Chondrocyte (in vitro differentiated cells): ENCODE results near the gene DCLRE1B. TPM values are rescaled to one million over a fixed set of nuclear protein-coding genes. Genes with fewer than 3 reads are reported as not detected.

Experiments
- DNase-seq: peaks from one replicate; pipeline ENCODE4 v3.0.0; 2021; ENCODE audit warnings: mixed read lengths, low spot score
- H3K27ac Mint-ChIP-seq: one replicate; pipeline ENCODE4 v1.8.0; 2021; ENCODE audit warnings: mild to moderate bottlenecking, moderate library complexity, mixed read lengths; ENCODE audit not compliant: unreplicated experiment
- H3K27me3 Mint-ChIP-seq: 2 replicates; pipeline ENCODE4 v1.8.0; 2021; ENCODE audit warnings: low read depth, mixed read lengths
- H3K36me3 Mint-ChIP-seq: 2 replicates; pipeline ENCODE4 v1.8.0; 2021; ENCODE audit warnings: low read depth, mixed read lengths
- H3K4me1 Mint-ChIP-seq: 2 replicates; pipeline ENCODE4 v1.8.0; 2021; ENCODE audit warnings: low read depth, mild to moderate bottlenecking, mixed read lengths
- H3K4me3 Mint-ChIP-seq: one replicate; pipeline ENCODE4 v1.8.0; 2021; ENCODE audit warnings: mild to moderate bottlenecking, moderate library complexity, mixed read lengths; ENCODE audit not compliant: unreplicated experiment
- H3K9me3 Mint-ChIP-seq: 2 replicates; pipeline ENCODE4 v1.8.0; 2021; ENCODE audit warnings: low read depth, mixed read lengths
- CTCF ChIP-seq: fragments of 200-600 bp; sonication (generic); IDR thresholded peaks from 2 replicates; pipeline ENCODE4 v1.5.0; 2021; ENCODE audit warnings: antibody characterized with exemption, mild to moderate bottlenecking, moderate library complexity
- total RNA-seq: library from RNA; stranded (reverse); gene quantifications from 3 replicates; pipeline ENCODE4 v1.2.1, GENCODE V29; 2021

The DCLRE1B gene
- total RNA-seq, 1 donor from 2014 or later, result 8.3 TPM

- no peaks in the 10 kb centered on the region for H3K27me3 Mint-ChIP-seq
- H3K9me3 Mint-ChIP-seq, result no peaks in the 10 kb centered on the region
- peaks cover 34% of the 10 kb centered on the region for H3K4me1 Mint-ChIP-seq
- peaks cover 6% of the 10 kb centered on the region for H3K36me3 Mint-ChIP-seq
- H3K27ac Mint-ChIP-seq, result peak overlapping the region; percentile 91
- no peak for DNase-seq
- H3K4me3 Mint-ChIP-seq, result peak overlapping the region; percentile 96
- no peak for TF ChIP-seq CTCF
These were observed 322 bp downstream of the DCLRE1B start for GRCh38 chr1:113905435-113905861.

GRCh38 chr1:113912594-113913311 is 7.6 kb downstream of the DCLRE1B start:
- DNase-seq, result no peak
- no peak overlapping the region for H3K4me3 Mint-ChIP-seq
- H3K9me3 Mint-ChIP-seq, result no peaks in the 10 kb centered on the region
- TF ChIP-seq CTCF, result no peak
- H3K27ac Mint-ChIP-seq, result peak overlapping the region; percentile 69
- H3K36me3 Mint-ChIP-seq, result peaks cover 13% of the 10 kb centered on the region
- H3K4me1 Mint-ChIP-seq, result peaks cover 11% of the 10 kb centered on the region
- H3K27me3 Mint-ChIP-seq, result no peaks in the 10 kb centered on the region

- peak overlapping the region; percentile 69 for H3K27ac Mint-ChIP-seq
- peaks cover 11% of the 10 kb centered on the region for H3K4me1 Mint-ChIP-seq
- H3K4me3 Mint-ChIP-seq, result no peak overlapping the region
- peaks cover 13% of the 10 kb centered on the region for H3K36me3 Mint-ChIP-seq
- no peak for DNase-seq
- H3K27me3 Mint-ChIP-seq, result no peaks in the 10 kb centered on the region
- H3K9me3 Mint-ChIP-seq, result no peaks in the 10 kb centered on the region
- no peak for TF ChIP-seq CTCF
These were observed 8.2 kb downstream of the DCLRE1B start for GRCh38 chr1:113913312-113913668.

- H3K4me1 Mint-ChIP-seq, result peaks cover 11% of the 10 kb centered on the region
- no peak for DNase-seq
- no peak overlapping the region for H3K27ac Mint-ChIP-seq
- no peak for TF ChIP-seq CTCF
- H3K27me3 Mint-ChIP-seq, result no peaks in the 10 kb centered on the region
- H3K4me3 Mint-ChIP-seq, result no peak overlapping the region
- peaks cover 13% of the 10 kb centered on the region for H3K36me3 Mint-ChIP-seq
- no peaks in the 10 kb centered on the region for H3K9me3 Mint-ChIP-seq
These were observed 8.9 kb downstream of the DCLRE1B start for GRCh38 chr1:113913887-113914664.

- DNase-seq, result no peak
- Mint-ChIP-seq H3K27me3 (no peaks in the 10 kb centered on the region), H3K4me3 (no peak overlapping the region), H3K9me3 (no peaks in the 10 kb centered on the region), H3K4me1 (peaks cover 11% of the 10 kb centered on the region), H3K27ac (no peak overlapping the region), H3K36me3 (peaks cover 1% of the 10 kb centered on the region)
- no peak for TF ChIP-seq CTCF
These were observed 11.8 kb downstream of the DCLRE1B start for GRCh38 chr1:113916974-113917373.
